LNCaP clone FGC (cell line): ENCODE measurements around the gene CRYL1.

Experiments used
- DNase-seq: peaks from one replicate; pipeline ENCODE4 v3.0.0-alpha.2; 2011; ENCODE audit warnings: low read depth
- H3K4me3 ChIP-seq: 2 replicates; pipeline ENCODE4 v1.5.1; 2011; ENCODE audit warnings: mild to moderate bottlenecking, low read depth, low read length, control low read depth
- TF ChIP-seq, protein P1 (sequence below): IDR thresholded peaks from 2 replicates; pipeline ENCODE4 v1.5.1; 2012; ENCODE audit warnings: mild to moderate bottlenecking; ENCODE audit not compliant: control insufficient read depth, insufficient read depth; ENCODE audit errors: extremely low read depth

Gene CRYL1

GRCh38 chr13:20399515-20399914 is 126.1 kb downstream of the CRYL1 start:
- no peak for DNase-seq
- TF ChIP-seq, protein P1, sequence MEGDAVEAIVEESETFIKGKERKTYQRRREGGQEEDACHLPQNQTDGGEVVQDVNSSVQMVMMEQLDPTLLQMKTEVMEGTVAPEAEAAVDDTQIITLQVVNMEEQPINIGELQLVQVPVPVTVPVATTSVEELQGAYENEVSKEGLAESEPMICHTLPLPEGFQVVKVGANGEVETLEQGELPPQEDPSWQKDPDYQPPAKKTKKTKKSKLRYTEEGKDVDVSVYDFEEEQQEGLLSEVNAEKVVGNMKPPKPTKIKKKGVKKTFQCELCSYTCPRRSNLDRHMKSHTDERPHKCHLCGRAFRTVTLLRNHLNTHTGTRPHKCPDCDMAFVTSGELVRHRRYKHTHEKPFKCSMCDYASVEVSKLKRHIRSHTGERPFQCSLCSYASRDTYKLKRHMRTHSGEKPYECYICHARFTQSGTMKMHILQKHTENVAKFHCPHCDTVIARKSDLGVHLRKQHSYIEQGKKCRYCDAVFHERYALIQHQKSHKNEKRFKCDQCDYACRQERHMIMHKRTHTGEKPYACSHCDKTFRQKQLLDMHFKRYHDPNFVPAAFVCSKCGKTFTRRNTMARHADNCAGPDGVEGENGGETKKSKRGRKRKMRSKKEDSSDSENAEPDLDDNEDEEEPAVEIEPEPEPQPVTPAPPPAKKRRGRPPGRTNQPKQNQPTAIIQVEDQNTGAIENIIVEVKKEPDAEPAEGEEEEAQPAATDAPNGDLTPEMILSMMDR, result no peak
- no peak overlapping the region for H3K4me3 ChIP-seq

DNA sequence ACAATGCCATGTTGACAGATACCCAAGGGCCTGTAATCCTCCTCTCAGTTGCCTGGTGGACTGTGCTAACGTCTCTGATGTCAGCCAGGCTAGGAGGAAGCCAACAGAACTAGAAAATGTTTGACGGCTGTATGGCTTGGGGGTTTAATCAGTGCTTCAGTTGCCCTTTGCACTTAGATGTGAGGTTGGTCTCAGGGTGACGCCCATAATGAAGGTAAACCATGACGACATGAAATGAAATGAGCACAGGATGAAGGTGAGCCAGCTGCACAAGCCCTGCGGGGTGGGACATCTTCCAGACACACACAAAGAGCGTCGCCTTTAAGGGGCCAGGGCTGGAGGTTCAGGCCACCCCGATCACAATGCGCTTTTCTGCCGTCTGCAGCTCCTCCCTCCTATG is 127.2 kb downstream of the CRYL1 start:
- DNase-seq, result no peak
- TF ChIP-seq, protein P1, result no peak
- no peak overlapping the region for H3K4me3 ChIP-seq

GRCh38 chr13:20397896-20398295 is 127.8 kb downstream of the CRYL1 start:
- TF ChIP-seq, protein P1, result no peak
- DNase-seq, result no peak
- no peak overlapping the region for H3K4me3 ChIP-seq

- H3K4me3 ChIP-seq, result no peak overlapping the region
- no peak for DNase-seq
Observed at GRCh38 chr13:20395061-20395916, 130.4 kb downstream of the CRYL1 start.

DNA sequence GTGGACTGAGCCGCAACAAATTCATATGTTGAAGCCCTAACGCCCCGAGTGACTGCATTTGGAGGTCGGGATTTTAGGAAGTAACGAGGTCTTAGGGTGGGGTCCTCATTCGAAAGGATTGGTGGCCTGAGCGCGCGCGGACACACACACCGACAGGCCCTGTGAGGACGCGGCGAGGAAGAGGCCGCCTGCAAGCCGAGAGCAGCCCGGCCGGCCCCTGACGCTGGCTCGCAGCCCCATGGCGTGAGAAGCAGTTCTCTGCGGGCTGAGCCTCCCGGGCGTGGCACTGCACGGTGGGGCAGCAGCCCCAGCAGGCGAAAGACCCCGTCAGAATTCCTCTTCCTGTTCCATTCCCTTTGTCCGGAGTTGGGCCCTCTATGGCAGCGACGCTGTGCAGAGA is 131.2 kb downstream of the CRYL1 start:
- DNase-seq, result no peak
- TF ChIP-seq, protein P1, result no peak
- H3K4me3 ChIP-seq, result no peak overlapping the region

More at GRCh38 chr13:20395061-20395916, 130.4 kb downstream of the CRYL1 start:
- TF ChIP-seq, protein P1, result no peak

- no peak for DNase-seq
- TF ChIP-seq, protein P1, result no peak
Observed at GRCh38 chr13:20394169-20394501, 131.5 kb downstream of the CRYL1 start.

More at GRCh38 chr13:20394169-20394501, 131.5 kb downstream of the CRYL1 start:
- H3K4me3 ChIP-seq, result no peak overlapping the region
